Measurements from ENCODE around the gene SH3BP1.
A peak's percentile ranks its signal among the peaks of the same experiment; 100 is the strongest.
"Not testable (repeated sequence)": the region's sequence is repeated elsewhere in the genome, so short reads cannot be mapped to it uniquely, and the experiment has no call there.

Gene SH3BP1, protein sequence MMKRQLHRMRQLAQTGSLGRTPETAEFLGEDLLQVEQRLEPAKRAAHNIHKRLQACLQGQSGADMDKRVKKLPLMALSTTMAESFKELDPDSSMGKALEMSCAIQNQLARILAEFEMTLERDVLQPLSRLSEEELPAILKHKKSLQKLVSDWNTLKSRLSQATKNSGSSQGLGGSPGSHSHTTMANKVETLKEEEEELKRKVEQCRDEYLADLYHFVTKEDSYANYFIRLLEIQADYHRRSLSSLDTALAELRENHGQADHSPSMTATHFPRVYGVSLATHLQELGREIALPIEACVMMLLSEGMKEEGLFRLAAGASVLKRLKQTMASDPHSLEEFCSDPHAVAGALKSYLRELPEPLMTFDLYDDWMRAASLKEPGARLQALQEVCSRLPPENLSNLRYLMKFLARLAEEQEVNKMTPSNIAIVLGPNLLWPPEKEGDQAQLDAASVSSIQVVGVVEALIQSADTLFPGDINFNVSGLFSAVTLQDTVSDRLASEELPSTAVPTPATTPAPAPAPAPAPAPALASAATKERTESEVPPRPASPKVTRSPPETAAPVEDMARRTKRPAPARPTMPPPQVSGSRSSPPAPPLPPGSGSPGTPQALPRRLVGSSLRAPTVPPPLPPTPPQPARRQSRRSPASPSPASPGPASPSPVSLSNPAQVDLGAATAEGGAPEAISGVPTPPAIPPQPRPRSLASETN

DNA sequence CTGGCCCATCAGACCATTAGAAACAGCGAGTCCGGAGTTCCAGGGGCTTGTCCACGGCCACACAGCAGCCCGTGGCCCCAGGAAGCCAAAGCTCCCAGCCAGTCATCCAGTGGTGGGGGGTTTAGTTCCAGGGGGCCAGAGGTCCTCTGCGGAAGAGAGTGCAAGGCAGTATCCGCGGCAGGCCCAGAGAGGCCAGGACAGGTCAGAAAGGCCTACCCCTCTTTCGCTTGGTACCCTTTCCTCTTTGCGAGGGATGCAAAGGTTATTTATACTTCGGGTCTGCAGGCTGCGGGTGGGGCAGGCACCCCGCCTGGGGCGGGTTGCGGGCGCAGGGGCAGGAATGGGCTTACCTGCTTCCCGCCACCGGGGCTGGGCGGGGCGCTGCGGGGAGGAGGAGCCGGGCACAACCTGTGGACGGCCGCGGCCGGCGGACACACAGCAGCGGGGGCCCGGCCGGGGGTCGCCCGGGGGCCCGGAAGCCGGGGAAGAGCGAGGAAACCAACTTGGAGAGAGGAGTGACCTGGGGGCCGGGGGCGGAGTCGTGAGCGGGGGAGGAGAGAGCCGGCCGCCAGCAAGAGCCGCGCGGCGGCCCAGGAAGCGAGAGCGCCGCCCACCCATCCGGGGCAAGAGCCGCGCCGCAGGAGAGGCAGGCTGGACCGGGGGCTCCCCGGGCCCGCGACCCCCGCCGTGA lies at the start of gene SH3BP1:
Gene SH3BP1 (plus strand): TSS at position 600 of the 691 bp plus-strand sequence. CDS start 119 bp downstream, outside the sequence.
- Histone ChIP-seq H3K4me1 (ENCODE audit: control insufficient read depth, low read length) (peaks cover 38% of the 10 kb centered on the region), H3K36me3 (ENCODE audit: control insufficient read depth, low read length) (peaks cover 22% of the 10 kb centered on the region), H3K4me3 (ENCODE audit: low read length) (peak within 1 kb of the TSS; percentile 79), H3F3A (ENCODE audit: control insufficient read depth, insufficient read depth) (peaks cover 22% of the 10 kb centered on the region), H4K20me1 (ENCODE audit: control insufficient read depth, insufficient read depth, low read depth, low read length) (no peaks in the 10 kb centered on the region; the same call in 1 of the 2 replicates), H3K27ac (ENCODE audit: low read depth, low read length) (peak within 1 kb of the TSS; percentile 30), H3K9me2 (replicated peaks; ENCODE audit: control insufficient read depth, low read length) (no peaks in the 10 kb centered on the region), H3K79me2 (ENCODE audit: control insufficient read depth, low read length) (peaks cover 9% of the 10 kb centered on the region), H3K9me3 (ENCODE audit: control insufficient read depth, insufficient read depth, low read length) (no peaks in the 10 kb centered on the region), H3K4me2 (ENCODE audit: low read length) (peak within 1 kb of the TSS; percentile 97), H3K27me3 (ENCODE audit: control insufficient read depth, low read length) (no peaks in the 10 kb centered on the region)
- no peak for TF ChIP-seq EZH2phosphoT487 (IDR thresholded peaks at IDR 0.05; ENCODE audit: borderline replicate concordance, low read length)
- TF ChIP-seq, protein P1, sequence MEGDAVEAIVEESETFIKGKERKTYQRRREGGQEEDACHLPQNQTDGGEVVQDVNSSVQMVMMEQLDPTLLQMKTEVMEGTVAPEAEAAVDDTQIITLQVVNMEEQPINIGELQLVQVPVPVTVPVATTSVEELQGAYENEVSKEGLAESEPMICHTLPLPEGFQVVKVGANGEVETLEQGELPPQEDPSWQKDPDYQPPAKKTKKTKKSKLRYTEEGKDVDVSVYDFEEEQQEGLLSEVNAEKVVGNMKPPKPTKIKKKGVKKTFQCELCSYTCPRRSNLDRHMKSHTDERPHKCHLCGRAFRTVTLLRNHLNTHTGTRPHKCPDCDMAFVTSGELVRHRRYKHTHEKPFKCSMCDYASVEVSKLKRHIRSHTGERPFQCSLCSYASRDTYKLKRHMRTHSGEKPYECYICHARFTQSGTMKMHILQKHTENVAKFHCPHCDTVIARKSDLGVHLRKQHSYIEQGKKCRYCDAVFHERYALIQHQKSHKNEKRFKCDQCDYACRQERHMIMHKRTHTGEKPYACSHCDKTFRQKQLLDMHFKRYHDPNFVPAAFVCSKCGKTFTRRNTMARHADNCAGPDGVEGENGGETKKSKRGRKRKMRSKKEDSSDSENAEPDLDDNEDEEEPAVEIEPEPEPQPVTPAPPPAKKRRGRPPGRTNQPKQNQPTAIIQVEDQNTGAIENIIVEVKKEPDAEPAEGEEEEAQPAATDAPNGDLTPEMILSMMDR (IDR thresholded peaks at IDR 0.05; ENCODE audit: low read depth, low read length, poor library complexity, severe bottlenecking), result no peak

DNA sequence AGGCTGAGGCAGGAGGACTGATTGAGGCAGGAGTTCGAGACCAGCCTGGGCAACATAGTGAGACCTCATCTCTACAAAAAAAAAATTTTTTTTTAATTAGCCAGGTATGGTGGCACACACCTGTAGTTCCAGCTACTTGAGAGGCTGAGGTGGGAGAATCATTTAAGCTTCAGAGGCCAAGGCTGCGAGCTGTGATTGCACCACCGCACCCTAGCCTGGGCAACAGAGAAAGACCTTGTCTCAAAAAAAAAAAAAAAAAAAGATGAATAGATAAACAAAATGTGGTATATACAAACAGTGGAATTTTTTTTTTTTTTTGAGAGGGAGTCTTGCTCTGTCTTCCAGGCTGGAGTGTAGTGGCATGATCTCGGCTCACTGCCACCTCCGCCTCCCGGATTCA lies 48.4 kb upstream of the SH3BP1 start:
- H3F3A ChIP-seq (ENCODE audit: control insufficient read depth, insufficient read depth); H3K27ac ChIP-seq (ENCODE audit: low read depth, low read length); H3K9me2 ChIP-seq (replicated peaks; ENCODE audit: control insufficient read depth, low read length); H3K4me3 ChIP-seq (ENCODE audit: low read length); H3K36me3 ChIP-seq (ENCODE audit: control insufficient read depth, low read length); H3K4me2 ChIP-seq (ENCODE audit: low read length); H4K20me1 ChIP-seq (ENCODE audit: control insufficient read depth, insufficient read depth, low read depth, low read length); H3K4me1 ChIP-seq (ENCODE audit: control insufficient read depth, low read length); H3K9me3 ChIP-seq (ENCODE audit: control insufficient read depth, insufficient read depth, low read length); H3K79me2 ChIP-seq (ENCODE audit: control insufficient read depth, low read length): not testable (repeated sequence)
- peaks cover 29% of the 10 kb centered on the region for H3K27me3 ChIP-seq (ENCODE audit: control insufficient read depth, low read length)

DNA sequence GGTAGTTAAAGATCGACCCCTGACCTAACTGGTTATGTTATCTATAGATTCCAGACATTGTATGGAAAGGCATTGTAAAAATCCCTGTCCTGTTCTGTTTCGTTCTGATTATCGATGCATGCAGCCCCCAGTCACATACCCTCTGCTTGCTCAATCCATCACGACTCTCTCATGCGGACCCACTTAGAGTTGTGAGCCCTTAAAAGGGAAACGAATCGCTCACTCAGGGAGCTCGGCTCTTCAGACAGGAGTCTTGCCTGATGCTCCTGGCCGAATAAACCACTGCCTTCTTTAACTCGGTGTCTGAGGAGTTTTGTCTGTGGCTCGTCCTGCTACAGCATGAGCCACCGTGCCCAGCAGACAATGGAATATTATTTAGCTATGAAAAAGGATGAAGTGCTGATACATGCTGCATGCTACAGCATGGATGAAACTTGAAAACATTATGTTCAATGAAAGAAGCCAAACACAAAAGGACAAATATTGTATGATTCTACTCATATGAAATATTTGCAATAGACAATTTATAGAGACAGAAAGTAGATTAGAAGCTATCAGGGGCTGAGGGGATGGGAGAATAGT lies 47.6 kb upstream of the SH3BP1 start:
- H3K27ac ChIP-seq (ENCODE audit: low read depth, low read length), result no peak overlapping the region
- no peaks in the 10 kb centered on the region for H4K20me1 ChIP-seq (ENCODE audit: control insufficient read depth, insufficient read depth, low read depth, low read length)
- peak overlapping the region; percentile 52 for H3K4me2 ChIP-seq (ENCODE audit: low read length)
- no peaks in the 10 kb centered on the region for H3K9me3 ChIP-seq (ENCODE audit: control insufficient read depth, insufficient read depth, low read length)
- peak overlapping the region; percentile 53 for H3K4me3 ChIP-seq (ENCODE audit: low read length)
- peaks cover 5% of the 10 kb centered on the region for H3K4me1 ChIP-seq (ENCODE audit: control insufficient read depth, low read length)
- peaks cover 31% of the 10 kb centered on the region for H3K27me3 ChIP-seq (ENCODE audit: control insufficient read depth, low read length)
- no peaks in the 10 kb centered on the region for H3K79me2 ChIP-seq (ENCODE audit: control insufficient read depth, low read length)
- no peaks in the 10 kb centered on the region for H3K9me2 ChIP-seq (replicated peaks; ENCODE audit: control insufficient read depth, low read length)
- no peaks in the 10 kb centered on the region for H3K36me3 ChIP-seq (ENCODE audit: control insufficient read depth, low read length)
- TF ChIP-seq, protein P1 (IDR thresholded peaks at IDR 0.05; ENCODE audit: low read depth, low read length, poor library complexity, severe bottlenecking), result no peak
- H3F3A ChIP-seq (ENCODE audit: control insufficient read depth, insufficient read depth), result no peaks in the 10 kb centered on the region
